NCI-H524 (cell line): ENCODE data around the gene WSCD2.

Source experiments
- DNase-seq, 2 experiments: peaks; one replicate each; lab custom pipeline; 2025; lab: John Stamatoyannopoulos, UW

WSCD2 gene

DNA sequence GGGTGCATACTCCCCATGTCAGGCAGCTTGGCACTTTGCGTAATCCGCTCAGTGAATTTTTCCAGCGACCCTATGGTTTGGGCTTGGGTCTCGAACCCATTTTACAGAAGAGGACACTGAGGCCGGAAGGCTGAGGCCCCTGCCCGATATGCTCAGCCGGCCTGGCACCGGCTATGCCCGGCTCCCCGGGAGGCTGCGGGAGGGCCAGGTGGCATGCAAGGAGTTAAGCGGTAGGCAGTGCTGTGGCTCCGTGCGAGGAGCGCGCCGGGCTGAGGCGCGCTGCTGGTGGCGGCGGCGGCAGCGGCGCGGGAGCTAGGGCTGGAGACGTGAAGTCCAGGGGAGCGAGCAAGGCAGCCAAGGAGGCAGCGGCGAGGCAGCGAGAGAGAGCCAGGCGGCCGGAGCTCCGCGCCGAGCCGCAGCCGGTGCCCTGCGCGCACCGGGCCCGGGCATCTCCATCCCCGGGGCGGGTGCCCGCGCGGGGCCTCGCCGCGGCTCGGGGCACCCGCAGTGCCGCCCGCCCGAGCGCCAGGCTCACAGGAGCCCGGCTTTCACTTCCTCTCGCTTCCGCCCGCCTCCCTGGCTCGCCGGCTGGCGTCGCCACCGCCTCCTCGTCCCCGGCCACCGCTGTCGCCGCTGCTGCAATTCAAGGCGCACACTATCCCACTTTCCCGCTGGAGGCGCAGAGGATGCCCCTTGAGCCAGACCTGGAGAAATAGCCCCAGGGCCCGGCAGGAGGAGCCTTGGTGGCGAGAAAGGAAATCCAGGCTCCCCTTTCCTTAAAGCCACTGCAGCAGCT is at the start of gene WSCD2:
Gene WSCD2 (plus strand): TSS at position 272 of the 796 bp plus-strand sequence. CDS start 66,545 bp downstream, outside the sequence.
- DNase-seq: peak; percentile 85 to 92

GRCh38 chr12:108079721-108080120 is 49.4 kb upstream of the WSCD2 start:
- DNase-seq: no peak

DNA sequence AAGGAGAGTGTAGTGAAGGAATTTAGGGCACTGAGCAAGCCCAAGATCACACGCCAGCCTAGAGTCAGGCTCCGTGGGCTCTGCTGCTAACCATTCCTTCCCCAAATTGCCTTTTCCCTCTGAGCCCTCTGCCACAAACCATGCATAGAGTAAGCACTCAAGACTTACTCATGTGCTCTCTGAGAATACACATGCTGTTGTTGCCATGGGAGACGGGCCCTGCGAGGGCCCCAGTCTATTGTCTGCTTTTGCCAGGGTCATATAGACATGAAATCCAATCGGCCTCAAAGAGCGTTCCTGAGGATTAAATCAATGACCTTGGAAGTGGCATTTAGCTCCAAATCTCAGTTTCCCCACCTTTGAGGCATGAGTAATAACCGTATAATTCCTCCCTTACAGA is 48.7 kb upstream of the WSCD2 start:
- no peak for DNase-seq

- DNase-seq: peak in 1 of 2 experiments; percentile 45
Measured at GRCh38 chr12:108082485-108082884, 46.6 kb upstream of the WSCD2 start.

GRCh38 chr12:108087900-108088299 is 41.2 kb upstream of the WSCD2 start:
- DNase-seq: no peak

DNA sequence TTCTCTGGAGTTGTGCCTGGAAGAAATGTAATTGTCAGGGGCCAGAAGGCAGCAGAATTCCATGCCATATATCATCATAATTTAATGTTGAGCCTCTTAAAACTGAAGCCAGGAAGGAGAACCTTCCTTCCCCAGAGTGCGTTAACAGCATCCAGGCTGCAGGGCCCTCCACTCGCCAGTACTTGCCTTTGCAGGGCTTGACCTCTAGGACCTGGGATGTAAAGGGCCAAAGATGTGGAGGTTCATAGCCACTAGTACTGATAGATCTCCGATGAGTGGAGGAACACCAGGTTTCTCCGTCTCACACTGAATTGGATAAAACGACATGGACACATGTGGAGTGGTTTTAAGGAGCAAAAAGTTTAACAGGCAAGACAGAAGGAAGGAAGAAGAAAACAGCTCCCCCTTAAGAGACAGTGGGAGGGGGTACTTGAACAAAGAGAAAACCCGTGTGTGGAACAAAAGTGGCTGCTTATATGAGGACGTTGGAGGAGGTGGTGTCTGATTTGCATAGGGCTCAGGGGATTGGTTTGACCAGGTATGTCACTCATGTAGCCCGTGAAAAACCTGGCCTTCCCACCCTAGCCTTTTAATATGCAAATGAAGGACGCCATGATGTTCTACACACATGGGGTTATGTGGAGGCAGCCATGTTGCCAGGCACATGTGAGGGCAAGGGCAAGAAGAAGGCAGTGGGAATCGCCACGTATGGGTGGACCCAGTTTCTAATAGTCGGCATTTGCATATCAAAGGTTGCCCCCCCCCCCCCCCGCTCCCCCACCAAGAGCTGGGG is 38.8 kb upstream of the WSCD2 start:
- DNase-seq: no peak

GRCh38 chr12:108090932-108091678 is 38.0 kb upstream of the WSCD2 start:
- no peak for DNase-seq

DNA sequence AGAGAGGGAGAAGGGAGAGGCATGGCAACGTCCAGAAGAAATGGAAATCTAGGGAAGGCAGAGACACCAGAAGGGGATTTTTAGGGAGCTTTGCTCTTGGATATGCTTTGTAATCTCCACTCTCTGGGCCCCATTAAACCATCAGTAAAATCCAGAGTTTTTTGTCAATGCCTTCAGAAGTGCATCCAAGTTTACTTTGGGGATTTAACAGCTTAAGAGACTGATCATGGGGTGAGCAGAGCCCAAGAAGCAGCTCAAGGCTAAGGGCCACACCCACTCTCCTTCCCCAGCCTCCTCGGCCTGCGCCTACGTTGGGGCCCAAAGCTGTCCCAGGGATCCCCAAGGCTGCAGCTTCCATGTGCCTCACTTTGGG is 37.4 kb upstream of the WSCD2 start:
- DNase-seq: no peak

- DNase-seq: peak in 1 of 2 experiments; percentile 80
Measured at GRCh38 chr12:108093209-108093608, 35.9 kb upstream of the WSCD2 start.

DNA sequence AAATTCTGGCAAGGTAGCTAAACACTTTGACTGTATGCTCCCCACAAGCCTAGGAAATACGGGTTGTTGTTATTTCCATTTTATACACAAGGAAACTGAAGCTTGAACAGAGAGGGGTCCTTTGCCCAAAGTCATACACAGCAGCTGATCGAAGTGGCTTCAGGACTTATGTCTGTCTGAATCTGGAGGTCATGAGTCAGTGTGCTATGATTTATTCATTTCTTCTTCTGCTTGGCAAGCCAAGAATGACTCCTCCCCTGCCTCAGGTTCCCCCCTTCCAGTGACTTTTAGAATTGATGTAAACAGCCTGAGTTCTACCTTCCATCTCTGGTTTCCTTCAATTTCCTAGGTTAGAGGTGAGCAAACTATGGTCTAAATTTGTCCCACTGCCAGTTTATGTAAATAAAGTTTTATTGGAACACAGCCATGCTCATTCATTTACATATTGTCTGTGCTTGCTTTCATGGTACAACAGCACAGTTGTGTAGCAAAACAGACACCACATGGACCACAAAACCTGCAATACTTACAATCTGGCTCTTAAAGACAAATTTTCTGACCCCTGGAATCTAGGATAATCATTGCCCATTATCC is 34.9 kb upstream of the WSCD2 start:
- DNase-seq: no peak

DNA sequence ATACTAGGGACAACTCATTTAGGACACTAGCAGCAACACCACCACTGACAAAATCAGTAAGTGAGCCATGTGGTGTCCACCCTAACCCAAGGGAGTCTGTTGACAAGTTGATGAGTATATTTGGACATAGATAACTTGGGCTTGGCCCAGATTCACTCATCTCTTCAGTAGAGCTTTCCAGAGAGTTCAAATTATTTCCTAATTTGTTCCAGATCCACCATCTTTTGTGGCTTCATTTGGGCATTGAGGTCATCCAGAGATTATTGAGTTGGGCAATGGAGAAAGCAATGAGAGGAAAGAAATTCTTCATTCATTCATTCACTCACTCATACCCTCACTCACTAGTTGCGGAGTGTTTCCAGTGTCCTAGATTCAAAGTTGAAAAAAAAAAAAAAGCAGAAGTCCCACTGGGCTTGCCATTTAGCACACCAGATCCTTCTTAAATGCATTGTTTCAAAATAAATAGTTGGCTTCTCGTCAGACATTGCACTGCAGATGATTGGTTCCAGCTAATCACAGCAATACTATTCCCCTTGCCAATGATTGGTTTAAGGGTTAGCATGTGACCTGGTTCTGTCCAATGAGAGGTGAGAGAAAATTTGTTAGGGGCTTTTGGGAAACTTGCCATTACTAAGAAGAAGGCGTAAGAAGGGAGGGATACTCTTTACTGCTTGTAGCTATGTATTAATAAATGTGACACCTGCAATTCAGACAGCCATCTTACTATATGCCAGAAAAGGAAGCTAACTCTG is 31.8 kb upstream of the WSCD2 start:
- DNase-seq: no peak

DNA sequence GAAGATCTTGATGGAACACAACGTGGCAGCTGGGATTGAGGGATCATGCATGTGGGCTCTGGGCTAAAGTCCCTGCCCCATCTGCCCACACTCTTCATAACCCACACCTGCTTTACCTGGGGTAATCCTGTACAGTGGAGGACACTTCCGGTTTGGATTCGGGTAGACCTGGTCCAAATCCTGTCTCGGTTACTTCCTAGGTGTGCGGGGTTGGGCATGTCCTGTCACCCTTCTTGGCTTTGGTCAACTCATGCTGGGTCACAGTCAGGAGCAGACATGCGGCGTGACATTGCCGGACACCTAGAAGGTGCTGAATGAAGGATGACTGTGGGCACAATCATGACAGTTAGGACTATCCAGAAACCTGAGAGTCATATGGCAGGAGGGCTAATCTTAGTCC is 30.7 kb upstream of the WSCD2 start:
- no peak for DNase-seq

- DNase-seq: no peak
Measured at GRCh38 chr12:108099073-108099472, 30.0 kb upstream of the WSCD2 start.

DNA sequence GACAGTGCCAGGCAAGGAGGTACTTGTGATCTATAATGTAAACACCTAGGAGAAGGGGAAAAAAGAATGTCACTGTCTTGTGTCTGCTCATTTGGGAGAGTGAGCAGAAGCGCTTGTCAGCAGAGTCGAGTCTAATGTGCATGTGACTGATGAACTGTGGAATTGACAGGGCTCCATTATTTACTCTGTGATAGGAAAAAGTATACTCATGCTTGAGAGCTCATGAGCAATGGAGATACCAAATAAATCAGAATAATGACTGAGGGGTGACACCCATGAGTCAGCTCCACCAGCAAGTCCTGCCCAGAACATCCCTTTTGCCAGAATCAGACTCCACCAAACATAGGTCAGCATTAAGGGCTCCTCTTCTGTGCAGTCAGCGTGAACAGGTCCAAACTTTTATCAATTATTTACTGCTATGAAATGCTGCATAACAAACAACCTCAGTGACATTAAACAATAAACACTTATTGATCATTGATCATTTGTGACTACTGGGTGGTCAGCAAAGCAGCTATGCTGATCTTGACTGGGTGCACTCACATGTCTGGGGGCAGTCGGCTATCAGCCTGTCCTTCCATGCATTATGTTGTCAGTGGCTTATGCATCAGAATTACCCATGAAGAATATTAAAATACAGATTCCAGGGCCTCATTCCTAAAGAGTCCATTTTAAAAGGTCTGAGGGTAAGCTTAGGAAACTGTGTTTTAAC is 29.2 kb upstream of the WSCD2 start:
- DNase-seq: no peak

- DNase-seq: no peak
Measured at GRCh38 chr12:108101605-108102175, 27.4 kb upstream of the WSCD2 start.

GRCh38 chr12:108102363-108102762 is 26.7 kb upstream of the WSCD2 start:
- no peak for DNase-seq

DNA sequence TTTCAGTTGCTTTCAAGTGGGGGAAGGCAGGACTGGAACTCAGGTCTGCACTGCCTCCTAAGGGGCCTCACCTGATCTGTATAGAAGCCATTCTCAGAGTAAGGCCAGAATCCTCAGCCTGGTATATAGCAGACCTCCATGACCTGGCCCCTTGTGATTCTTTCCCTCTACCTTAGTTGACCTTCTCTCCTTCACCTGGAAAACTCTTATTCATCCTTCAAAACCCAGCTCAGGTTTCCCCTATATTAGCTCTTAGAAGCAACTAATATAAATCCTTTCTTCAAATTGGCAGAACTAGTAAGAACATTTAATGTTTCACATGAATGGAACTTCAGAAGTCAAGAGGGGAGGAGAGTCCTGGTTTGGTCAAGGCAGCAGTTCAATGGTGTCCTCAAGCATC is 26.0 kb upstream of the WSCD2 start:
- no peak for DNase-seq

DNA sequence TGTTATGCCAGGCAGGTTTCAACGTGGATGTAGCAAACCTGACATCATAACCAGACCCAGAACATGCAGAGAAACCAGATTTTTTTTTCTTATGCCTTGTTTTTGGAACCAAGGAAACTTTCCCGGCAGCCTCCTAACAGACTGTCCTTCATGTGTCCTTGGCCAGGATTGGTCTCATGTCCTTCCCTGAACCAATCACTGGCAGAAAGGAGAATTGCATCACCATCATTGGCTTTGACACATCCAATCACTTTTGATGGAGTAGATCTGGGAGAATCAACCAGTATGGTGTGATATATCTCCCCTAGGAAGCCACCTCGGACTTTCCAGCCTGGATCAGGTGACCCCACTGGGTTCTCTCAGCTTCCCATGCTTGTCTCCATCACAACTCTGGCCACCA is 25.6 kb upstream of the WSCD2 start:
- DNase-seq: no peak

DNA sequence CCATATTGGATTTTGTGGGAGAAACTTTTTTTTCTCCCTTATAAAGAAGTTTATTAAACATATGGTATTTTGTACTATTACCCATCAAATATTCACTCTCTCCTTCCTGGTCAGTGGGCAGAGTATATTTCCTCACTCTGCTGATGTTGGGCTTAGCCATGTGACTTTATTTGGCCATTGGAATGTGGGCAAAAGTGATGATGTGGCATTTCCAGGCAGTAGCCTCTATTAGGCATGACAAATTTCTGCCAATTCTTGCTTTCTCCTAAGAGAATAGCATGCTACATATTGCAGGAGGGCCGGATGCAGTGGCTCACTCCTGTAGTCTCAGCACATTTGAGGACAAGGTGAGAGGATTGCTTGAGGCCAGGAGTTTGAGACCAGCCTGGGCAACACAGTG is 24.4 kb upstream of the WSCD2 start:
- no peak for DNase-seq

GRCh38 chr12:108106599-108106998 is 22.5 kb upstream of the WSCD2 start:
- no peak for DNase-seq
